Occipital lobe (tissue), 2 donors: Measurements from ENCODE around the gene DDX39B. TPM values are rescaled to one million over a fixed set of nuclear protein-coding genes. Genes with fewer than 3 reads are reported as not detected.
"Not testable (repeated sequence)": the region's sequence is repeated elsewhere in the genome, so short reads cannot be mapped to it uniquely, and the experiment has no call there.

Experiments
- DNase-seq: peaks from one replicate; lab custom pipeline; 2025; lab: John Stamatoyannopoulos, UW
- total RNA-seq: library from RNA; depleted of rRNA; stranded (reverse); fragments of >200 nt; gene quantifications from one replicate; pipeline ENCODE4 v1.2.3, GENCODE V29; 2014

Gene DDX39B
- total RNA-seq, 1 donor from 2014 or later, result 288 TPM

DNA sequence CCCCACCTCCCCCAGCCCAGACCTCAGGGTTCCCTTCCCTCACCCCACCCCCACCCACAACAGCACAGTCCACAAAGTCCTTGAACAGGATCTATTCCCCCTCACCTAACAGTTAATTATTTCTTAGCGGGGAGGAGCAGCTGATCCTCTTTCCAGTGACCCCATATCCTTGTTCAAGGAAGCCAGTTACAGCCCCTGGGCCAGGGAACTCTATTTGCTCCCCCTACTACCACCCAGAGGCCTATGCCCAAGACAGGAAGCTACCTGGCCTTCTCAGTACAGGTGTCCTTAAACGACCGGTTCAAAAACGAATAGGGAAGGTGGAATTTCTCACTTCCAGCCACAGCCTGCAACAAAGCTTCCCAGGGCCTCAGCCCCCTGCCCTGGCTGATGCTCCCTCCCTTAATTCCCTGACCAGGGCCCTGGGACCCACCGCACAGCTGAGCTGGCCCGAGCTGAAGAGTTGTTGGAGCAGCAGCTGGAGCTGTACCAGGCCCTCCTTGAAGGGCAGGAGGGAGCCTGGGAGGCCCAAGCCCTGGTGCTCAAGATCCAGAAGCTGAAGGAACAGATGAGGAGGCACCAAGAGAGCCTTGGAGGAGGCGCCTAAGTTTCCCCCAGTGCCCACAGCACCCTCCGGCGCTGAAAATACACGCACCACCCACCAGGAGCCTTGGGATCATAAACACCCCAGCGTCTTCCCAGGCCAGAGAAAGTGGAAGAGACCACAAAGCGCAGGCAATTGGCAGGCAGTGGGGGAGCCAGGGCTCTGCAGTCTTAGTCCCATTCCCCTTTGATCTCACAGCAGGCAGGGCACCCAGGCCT lies 12.3 kb downstream of the DDX39B start:
- DNase-seq, result no peak

- DNase-seq, result no peak
These were observed 12.9 kb downstream of the DDX39B start, which contains the start of gene MCCD1 for GRCh38 chr6:31528821-31529328. TSS of gene MCCD1 (plus strand) at chr6:31528962. CDS start at chr6:31529015, 53 bp downstream.

DNA sequence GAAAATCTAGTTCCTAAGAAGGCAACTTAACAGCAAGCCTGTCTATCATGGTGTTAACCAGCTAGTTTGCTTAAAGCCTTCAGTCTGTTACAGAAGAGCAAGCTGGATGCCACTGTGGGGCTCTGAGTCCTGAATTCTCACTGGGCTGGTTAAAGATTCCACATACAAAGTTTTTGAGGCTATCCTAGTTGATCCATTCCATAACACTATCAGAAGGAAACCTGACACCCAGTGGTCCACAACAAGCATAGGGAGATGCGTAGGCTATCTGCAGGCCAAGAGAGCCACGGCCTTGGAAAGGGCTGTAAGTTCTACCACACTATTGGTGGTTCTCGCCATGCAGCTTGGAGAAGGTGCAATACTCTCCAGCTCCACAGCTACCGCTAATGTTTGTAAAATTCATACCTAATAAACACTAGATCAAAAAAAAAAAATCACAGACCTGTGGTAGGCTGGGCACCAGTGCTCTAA lies 13.5 kb downstream of the DDX39B start:
- no peak for DNase-seq

- no peak for DNase-seq
These were observed 15.7 kb downstream of the DDX39B start for GRCh38 chr6:31525932-31526591.

GRCh38 chr6:31525553-31525931 lies 16.3 kb downstream of the DDX39B start:
- DNase-seq, result no peak

- no peak for DNase-seq
These were observed 20.0 kb downstream of the DDX39B start for GRCh38 chr6:31521835-31522234.

GRCh38 chr6:31513456-31514165 lies 28.2 kb downstream of the DDX39B start:
- DNase-seq, result no peak

DNA sequence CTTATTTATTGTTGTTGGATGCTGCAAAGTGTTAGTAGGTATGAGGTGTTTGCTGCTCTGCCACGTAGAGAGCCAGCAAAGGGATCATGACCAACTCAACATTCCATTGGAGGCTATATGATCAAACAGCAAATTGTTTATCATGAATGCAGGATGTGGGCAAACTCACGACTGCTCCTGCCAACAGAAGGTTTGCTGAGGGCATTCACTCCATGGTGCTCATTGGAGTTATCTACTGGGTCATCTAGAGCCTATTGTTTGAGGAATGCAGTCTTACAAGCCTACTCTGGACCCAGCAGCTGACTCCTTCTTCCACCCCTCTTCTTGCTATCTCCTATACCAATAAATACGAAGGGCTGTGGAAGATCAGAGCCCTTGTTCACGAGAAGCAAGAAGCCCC lies 31.8 kb downstream of the DDX39B start:
- DNase-seq, result no peak

- DNase-seq, result not testable (repeated sequence)
These were observed 32.8 kb downstream of the DDX39B start for GRCh38 chr6:31509036-31509435.

DNA sequence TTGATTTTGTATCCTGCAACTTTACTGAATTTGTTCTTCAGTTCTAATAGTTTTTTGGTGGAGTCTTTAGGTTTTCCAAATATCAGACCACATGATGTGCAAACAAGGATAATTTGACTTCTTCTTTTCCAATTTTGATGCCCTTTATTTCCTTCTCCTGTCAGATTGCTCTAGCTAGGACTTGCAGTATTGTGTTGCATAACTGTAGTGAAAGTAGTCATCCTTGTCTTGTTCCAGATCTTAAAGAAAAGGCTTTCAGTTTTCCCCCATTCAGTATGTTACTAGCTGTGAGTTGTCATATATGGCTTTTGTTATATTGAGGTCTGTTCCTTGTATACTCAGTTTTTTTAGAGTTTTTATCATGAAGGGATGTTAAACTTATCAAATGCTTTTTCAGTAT lies 39.2 kb downstream of the DDX39B start:
- DNase-seq, result no peak

- not testable (repeated sequence) for DNase-seq
These were observed 42.2 kb downstream of the DDX39B start for GRCh38 chr6:31499648-31500047.

DNA sequence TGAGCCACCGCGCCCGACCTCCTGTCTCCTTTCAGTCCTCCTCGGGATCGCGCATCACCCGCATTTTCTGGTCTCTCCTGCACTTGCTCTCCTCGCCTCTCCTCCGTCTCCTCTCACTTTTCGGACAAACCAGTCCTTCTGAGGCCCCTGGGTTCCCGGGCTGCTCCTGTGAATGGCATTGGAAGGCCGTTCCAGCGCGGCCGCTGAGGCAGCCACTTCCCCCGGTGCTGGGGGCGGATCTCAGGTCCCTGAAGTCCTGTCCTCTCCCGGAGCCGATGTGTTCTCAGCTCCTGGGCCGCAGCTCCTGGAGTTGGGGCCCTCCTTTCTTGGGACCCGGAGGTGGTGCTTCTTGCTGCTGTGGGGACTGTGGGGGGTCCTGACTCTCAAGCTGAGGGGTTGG lies 43.1 kb downstream of the DDX39B start:
- no peak for DNase-seq

- no peak for DNase-seq
These were observed 44.0 kb downstream of the DDX39B start, which contains the start of gene MICB for GRCh38 chr6:31497531-31498476. TSS of gene MICB (plus strand) at chr6:31498145. CDS start at chr6:31498194, 49 bp downstream.

DNA sequence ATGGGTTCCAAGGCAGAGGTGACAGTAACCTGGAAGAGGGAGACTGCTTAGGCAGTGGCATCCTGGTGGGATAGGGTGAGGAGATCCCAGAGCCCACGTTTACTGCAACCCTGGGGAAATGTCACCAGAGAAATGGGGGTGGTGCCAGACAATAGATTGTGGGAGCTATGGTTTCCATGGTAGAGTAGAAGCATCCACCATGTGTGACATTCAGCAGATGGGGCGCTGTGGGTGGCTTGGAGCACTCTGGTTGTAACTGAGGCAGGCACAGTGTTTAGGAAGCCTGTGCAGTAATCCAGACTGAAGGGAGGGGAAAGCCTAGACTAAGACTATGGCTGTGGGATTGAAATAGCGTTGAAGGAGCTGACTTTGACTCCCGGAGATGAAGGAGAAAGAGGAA lies 45.0 kb downstream of the DDX39B start:
- not testable (repeated sequence) for DNase-seq

GRCh38 chr6:31495580-31495979 lies 46.2 kb downstream of the DDX39B start:
- no peak for DNase-seq

- peak; percentile 12 for DNase-seq
These were observed 47.7 kb downstream of the DDX39B start for GRCh38 chr6:31493875-31494694.

GRCh38 chr6:31493550-31493874 lies 48.3 kb downstream of the DDX39B start:
- DNase-seq, result not testable (repeated sequence)

DNA sequence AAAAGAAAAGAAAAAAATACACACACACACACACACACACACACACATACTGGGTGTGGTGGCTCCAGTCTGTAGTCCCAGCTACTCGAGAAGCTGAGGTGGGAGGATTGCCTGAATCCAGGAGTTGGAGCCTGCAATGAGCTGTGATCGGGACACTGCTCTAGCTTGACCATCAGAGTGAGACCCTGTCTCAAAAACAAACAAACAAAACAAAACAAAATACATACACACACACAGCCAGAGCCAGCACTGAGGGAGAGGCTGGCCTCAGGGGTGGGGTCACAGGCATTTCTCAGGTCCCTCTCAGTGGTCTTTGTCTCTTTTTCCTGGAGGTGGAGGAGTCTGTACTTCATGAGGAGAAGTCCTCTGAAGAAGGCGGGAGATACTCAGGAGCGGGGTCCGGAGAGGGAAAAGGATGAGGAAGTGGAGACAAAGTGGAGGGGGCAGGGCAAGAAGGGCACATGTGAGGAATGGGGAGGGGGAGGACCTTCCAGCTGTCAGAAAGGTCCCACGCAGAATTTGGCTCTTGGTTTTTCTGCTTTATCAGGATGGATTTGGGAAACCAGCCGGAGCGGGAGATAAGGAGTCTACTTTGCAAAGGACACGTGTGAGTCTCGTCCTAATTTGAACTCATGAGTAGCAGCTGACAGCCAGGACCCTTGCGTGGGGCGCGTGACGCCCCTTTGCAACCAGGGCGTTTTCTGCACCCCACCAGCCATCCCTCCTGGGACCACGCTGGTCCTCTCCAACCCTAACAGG lies 51.5 kb downstream of the DDX39B start:
- DNase-seq, result no peak

DNA sequence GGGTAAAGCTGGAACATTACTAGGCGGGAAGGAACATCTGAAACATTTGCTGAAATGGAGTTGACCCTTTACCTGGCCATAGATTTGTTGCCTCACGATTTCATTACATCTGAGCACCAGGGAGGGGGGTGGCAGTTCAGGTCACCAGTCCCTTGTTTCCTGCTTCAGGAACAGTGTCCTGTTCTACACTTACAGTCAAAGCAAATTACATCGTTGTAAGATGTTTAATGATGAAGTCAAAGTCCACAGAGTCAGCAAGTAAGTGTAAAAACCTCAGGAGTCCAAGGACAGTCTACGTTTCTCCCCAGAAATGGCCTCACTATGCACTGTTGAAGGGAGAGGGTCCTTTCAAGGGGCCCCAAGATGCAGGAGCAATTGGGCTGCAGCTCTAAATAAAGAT lies 52.7 kb downstream of the DDX39B start:
- no peak for DNase-seq
